Activated T-helper 1 cell treated with anti-CD3 and anti-CD28 coated beads, Interleukin-2, amount 50 U/mL, for 16 hours (primary cell): Measurements from ENCODE around the gene SSB.
"Not testable (repeated sequence)": the region's sequence is repeated elsewhere in the genome, so short reads cannot be mapped to it uniquely, and the experiment has no call there.

Source experiments
- DNase-seq, 2 donors: peaks; one replicate each; pipeline ENCODE4 v3.0.0-alpha.2; 2020; ENCODE audit warnings: low read depth in 1 of 2, low spot score in 1 of 2

Gene SSB

GRCh38 chr2:169798718-169799592 is at the start of gene SSB:
TSS of gene SSB (plus strand) at chr2:169798871. CDS start at chr2:169800961, 2,090 bp downstream.
- DNase-seq: peak; percentile 89 to 90

- no peak for DNase-seq
These were observed 45.9 kb upstream of the SSB start for GRCh38 chr2:169752752-169753151.

GRCh38 chr2:169755083-169755870 is 43.4 kb upstream of the SSB start:
- DNase-seq: no peak

- no peak for DNase-seq
These were observed 42.3 kb upstream of the SSB start for GRCh38 chr2:169756342-169756741.

GRCh38 chr2:169757356-169757755 is 41.3 kb upstream of the SSB start:
- DNase-seq: no peak

- DNase-seq: no peak
These were observed 40.9 kb upstream of the SSB start for GRCh38 chr2:169757778-169758177.

- DNase-seq: no peak
These were observed 38.7 kb upstream of the SSB start for GRCh38 chr2:169759987-169760386.

- not testable (repeated sequence) for DNase-seq
These were observed 37.9 kb upstream of the SSB start for GRCh38 chr2:169760798-169761197.

- no peak for DNase-seq
These were observed 37.3 kb upstream of the SSB start for GRCh38 chr2:169761251-169761969.

GRCh38 chr2:169761970-169762292 is 36.7 kb upstream of the SSB start:
- no peak for DNase-seq

GRCh38 chr2:169765523-169765922 is 33.1 kb upstream of the SSB start:
- DNase-seq: no peak

GRCh38 chr2:169767243-169767888 is 31.3 kb upstream of the SSB start:
- peak; percentile 11 to 24 for DNase-seq

- peak in 1 of 2 donors; percentile 3 for DNase-seq
These were observed 30.2 kb upstream of the SSB start for GRCh38 chr2:169768262-169768995.

- no peak for DNase-seq
These were observed 27.6 kb upstream of the SSB start for GRCh38 chr2:169771021-169771420.

- no peak for DNase-seq
These were observed 27.1 kb upstream of the SSB start for GRCh38 chr2:169771612-169772011.

GRCh38 chr2:169772651-169773050 is 26.0 kb upstream of the SSB start:
- DNase-seq: no peak

- DNase-seq: no peak
These were observed 23.3 kb upstream of the SSB start for GRCh38 chr2:169775354-169775753.

GRCh38 chr2:169775765-169776164 is 22.9 kb upstream of the SSB start:
- no peak for DNase-seq

GRCh38 chr2:169776252-169776761 is 22.4 kb upstream of the SSB start:
- DNase-seq: no peak

- no peak for DNase-seq
These were observed 20.2 kb upstream of the SSB start for GRCh38 chr2:169778446-169778845.
